GM12878 (cell line): Measurements from ENCODE around the gene POLR3E. TPM values are rescaled to one million over a fixed set of nuclear protein-coding genes. Genes with fewer than 3 reads are reported as not detected.

Experiments
- ATAC-seq: fragments of 200-7000 bp; cut with Tn5 transposase; 3 replicates; pipeline ENCODE4 v1.9.1; 2020; ENCODE audit warnings: mild to moderate bottlenecking, moderate library complexity
- BruUV-seq: library from RNA; stranded (reverse); fragments of 400-500 nt; replicated peaks from 2 replicates; lab custom pipeline; 2021; lab: Mats Ljungman, UMichigan
- CTCF ChIA-PET: fragments of 300-600 bp; sonication (Branson Sonifier 250); formaldehyde crosslinking; extraction: SDS; loops from one replicate; lab custom pipeline; 2021; ENCODE audit warnings: inconsistent platforms; lab: Yijun Ruan, JAX
- POLR2A ChIA-PET: fragments of 350-600 bp; formaldehyde crosslinking; extraction: SDS; loops from one replicate; lab custom pipeline; 2021; ENCODE audit warnings: inconsistent platforms; lab: Charles Lee
- RAD21 ChIA-PET: fragments of 300-600 bp; sonication (Branson Sonifier 250); formaldehyde crosslinking; loops from one replicate; lab custom pipeline; 2023; ENCODE audit warnings: antibody characterized with exemption; ENCODE audit not compliant: unreplicated experiment; lab: Charles Lee
- SMC1A ChIA-PET: fragments of 300-600 bp; sonication (Branson Sonifier 250); formaldehyde crosslinking; loops from one replicate; lab custom pipeline; 2023; ENCODE audit not compliant: unreplicated experiment, uncharacterized antibody; lab: Charles Lee
- DNase-seq: peaks from one replicate; pipeline ENCODE4 v3.0.0-alpha.2; 2011; ENCODE audit warnings: low read depth, low spot score
- FAIRE-seq: peaks from 3 replicates; lab custom pipeline; 2011; peaks lifted over from hg19 to GRCh38; lab: Jason Lieb, UNC
- H2AFZ ChIP-seq: 2 replicates; pipeline ENCODE4 v1.6.0; 2011; ENCODE audit warnings: low read depth, low read length, control low read depth; ENCODE audit not compliant: control insufficient read depth
- H3K27ac ChIP-seq: 2 replicates; pipeline ENCODE4 v1.5.1; 2011; ENCODE audit warnings: control low read depth; ENCODE audit not compliant: control insufficient read depth, insufficient read depth
- H3K27me3 ChIP-seq, 2 experiments: replicated peaks in 1 of 2; 2 replicates each; pipeline versions ENCODE4 v1.6.0 to v1.6.1; 2011; ENCODE audit warnings: low read length in 1 of 2; ENCODE audit not compliant: control insufficient read depth in 2 of 2, insufficient read depth in 2 of 2
- H3K36me3 ChIP-seq, 2 experiments: 2 replicates each; pipeline ENCODE4 v1.5.1; 2011; ENCODE audit warnings: low read length in 1 of 2; ENCODE audit not compliant: control insufficient read depth in 2 of 2, insufficient read depth in 2 of 2
- H3K4me1 ChIP-seq: 2 replicates; pipeline ENCODE4 v1.6.1; 2011; ENCODE audit warnings: mild to moderate bottlenecking, low read length, moderate library complexity, mixed read lengths; ENCODE audit not compliant: control insufficient read depth, insufficient read depth
- H3K4me2 ChIP-seq: 2 replicates; pipeline ENCODE4 v1.6.0; 2011; ENCODE audit warnings: control low read depth; ENCODE audit not compliant: control insufficient read depth, insufficient read depth
- H3K4me3 ChIP-seq: fragments of 200-600 bp; sonication (generic); 2 replicates; pipeline ENCODE4 v1.5.1; 2016
- H3K79me2 ChIP-seq: 2 replicates; pipeline ENCODE4 v1.6.0; 2011; ENCODE audit warnings: low read length; ENCODE audit not compliant: control insufficient read depth, insufficient read depth
- H3K9ac ChIP-seq: 2 replicates; pipeline ENCODE4 v1.8.0; 2011; ENCODE audit warnings: low read length, control low read depth, mixed read lengths; ENCODE audit not compliant: control insufficient read depth, insufficient read depth
- H3K9me3 ChIP-seq: replicated peaks from 3 replicates; pipeline ENCODE4 v1.5.1; 2011; ENCODE audit warnings: mild to moderate bottlenecking, low read length; ENCODE audit not compliant: control insufficient read depth, insufficient read depth
- H4K20me1 ChIP-seq: 2 replicates; pipeline ENCODE4 v1.6.0; 2011; ENCODE audit not compliant: control insufficient read depth, insufficient read depth
- EZH2 ChIP-seq: IDR thresholded peaks from 2 replicates; pipeline ENCODE4 v1.6.1; 2012; ENCODE audit warnings: low read depth, mild to moderate bottlenecking, control low read depth, inconsistent platforms, low read length, borderline replicate concordance; ENCODE audit not compliant: control insufficient read depth
- KLF5 ChIP-seq: fragments of 450-650 bp; IDR thresholded peaks from 2 replicates; pipeline ENCODE4 v1.6.1; 2014; ENCODE audit warnings: mild to moderate bottlenecking; ENCODE audit not compliant: partially characterized antibody
- LARP7 ChIP-seq: fragments of 450-650 bp; IDR thresholded peaks from 2 replicates; pipeline ENCODE4 v1.6.1; 2017; ENCODE audit warnings: mild to moderate bottlenecking
- MLLT1 ChIP-seq: fragments of 450-650 bp; IDR thresholded peaks from 2 replicates; pipeline ENCODE4 v1.6.1; 2016; ENCODE audit warnings: mild to moderate bottlenecking
- NFYA ChIP-seq: IDR thresholded peaks from 2 replicates; pipeline ENCODE4 v1.6.1; 2011; ENCODE audit warnings: low read depth, mild to moderate bottlenecking, low read length, improper control_type of control experiment, borderline replicate concordance
- NR2C1 ChIP-seq: fragments of 450-650 bp; IDR thresholded peaks from 2 replicates; pipeline ENCODE4 v1.6.1; 2017; ENCODE audit warnings: antibody characterized with exemption, mild to moderate bottlenecking, moderate library complexity
- POLR2AphosphoS2 ChIP-seq: IDR thresholded peaks from 2 replicates; pipeline ENCODE4 v1.6.1; 2011; ENCODE audit warnings: low read depth, mild to moderate bottlenecking, low read length, improper control_type of control experiment, moderate library complexity
- POLR2AphosphoS5 ChIP-seq: IDR thresholded peaks from 2 replicates; pipeline ENCODE4 v1.6.1; 2011; ENCODE audit warnings: mild to moderate bottlenecking, low read length, inconsistent platforms
- ZNF207 ChIP-seq: fragments of 450-650 bp; IDR thresholded peaks from 2 replicates; pipeline ENCODE4 v1.6.1; 2014; ENCODE audit warnings: antibody characterized with exemption, mild to moderate bottlenecking, borderline replicate concordance
- whole genome bisulfite sequencing: methylation state at CpG from one replicate; pipeline ENCODE4 v1.1.6; 2016; ENCODE audit warnings: low lambda C conversion rate; ENCODE audit not compliant: insufficient replicate concordance, insufficient coverage; ENCODE audit errors: missing lambda C conversion rate; 5-methylcytosine and 5-hydroxymethylcytosine counted together
- in situ Hi-C: fragments of 300-500 bp; cut with MboI; formaldehyde crosslinking; loops from 9 replicates; pipeline ENCODE4 v1.14.3; 2018; ENCODE audit warnings: mixed read lengths
- intact Hi-C: fragments of 100-400 bp; cut with micrococcal nuclease; formaldehyde crosslinking; loops from one replicate; pipeline ENCODE4 v1.14.2; 2022; ENCODE audit not compliant: unreplicated experiment
- polyA plus RNA-seq, 11 experiments: library from polyadenylated mRNA; depleted of rRNA in 4 of 11; unstranded in 6 of 11; stranded (reverse) in 5 of 11; fragments of >200 nt; fragmentation: Nextera tagmentation in 4 of 11; fragmentation: Illumina TruSeq in 1 of 11; extraction: Ambion mirVana in 4 of 11; extraction: Trizol in 1 of 11; gene quantifications; 1 replicate in 1 of 11; 2 replicates in 10 of 11; pipeline versions ENCODE4 v1.2.1 to v1.2.3, GENCODE V29; 2011 to 2016; ENCODE audit warnings: inconsistent platforms in 2 of 11, missing spikeins in 2 of 11, low read depth in 1 of 11
- total RNA-seq, 4 experiments: library from RNA; depleted of rRNA in 3 of 4; stranded (reverse); fragments of >200 nt in 3 of 4; fragmentation: Illumina TruSeq in 1 of 4; extraction: Trizol in 1 of 4; gene quantifications; 2 replicates each; pipeline versions ENCODE4 v1.2.1 to v1.2.3, GENCODE V29; 2013 to 2021
- TF ChIP-seq, protein P1 (sequence below): fragments of 450-650 bp; IDR thresholded peaks from 2 replicates; pipeline ENCODE4 v1.6.1; 2017; ENCODE audit warnings: antibody characterized with exemption, mild to moderate bottlenecking, moderate library complexity

The POLR3E gene
- total and polyA plus RNA-seq, 10 of the 15 experiments (the other 5 are each of a cell fraction or from before 2014, with no cell fraction given), result 11.1 to 79.5 (median 39.7) TPM

DNA sequence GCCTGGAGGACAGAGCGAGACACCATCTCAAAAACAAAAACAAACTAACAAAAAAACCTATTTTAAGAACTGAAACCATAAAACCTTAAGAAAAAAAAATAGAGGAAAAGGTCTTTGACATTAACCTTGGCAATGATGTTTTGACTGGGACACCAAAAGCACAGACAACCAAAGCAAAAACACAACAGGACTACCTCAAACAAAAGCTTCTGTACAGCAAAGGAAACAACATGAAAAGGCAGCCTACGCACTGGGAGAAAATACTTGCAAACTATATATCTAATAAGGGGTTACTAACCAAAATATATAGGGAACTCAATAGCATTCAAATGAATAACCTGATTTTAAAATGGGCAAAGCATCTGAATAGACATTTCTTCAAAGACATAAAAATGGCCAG is 44.9 kb downstream of the POLR3E start (continued):
- TF ChIP-seq MLLT1, result no peak
- no peak for TF ChIP-seq NR2C1
- no peak for TF ChIP-seq ZNF207
- TF ChIP-seq, protein P1, sequence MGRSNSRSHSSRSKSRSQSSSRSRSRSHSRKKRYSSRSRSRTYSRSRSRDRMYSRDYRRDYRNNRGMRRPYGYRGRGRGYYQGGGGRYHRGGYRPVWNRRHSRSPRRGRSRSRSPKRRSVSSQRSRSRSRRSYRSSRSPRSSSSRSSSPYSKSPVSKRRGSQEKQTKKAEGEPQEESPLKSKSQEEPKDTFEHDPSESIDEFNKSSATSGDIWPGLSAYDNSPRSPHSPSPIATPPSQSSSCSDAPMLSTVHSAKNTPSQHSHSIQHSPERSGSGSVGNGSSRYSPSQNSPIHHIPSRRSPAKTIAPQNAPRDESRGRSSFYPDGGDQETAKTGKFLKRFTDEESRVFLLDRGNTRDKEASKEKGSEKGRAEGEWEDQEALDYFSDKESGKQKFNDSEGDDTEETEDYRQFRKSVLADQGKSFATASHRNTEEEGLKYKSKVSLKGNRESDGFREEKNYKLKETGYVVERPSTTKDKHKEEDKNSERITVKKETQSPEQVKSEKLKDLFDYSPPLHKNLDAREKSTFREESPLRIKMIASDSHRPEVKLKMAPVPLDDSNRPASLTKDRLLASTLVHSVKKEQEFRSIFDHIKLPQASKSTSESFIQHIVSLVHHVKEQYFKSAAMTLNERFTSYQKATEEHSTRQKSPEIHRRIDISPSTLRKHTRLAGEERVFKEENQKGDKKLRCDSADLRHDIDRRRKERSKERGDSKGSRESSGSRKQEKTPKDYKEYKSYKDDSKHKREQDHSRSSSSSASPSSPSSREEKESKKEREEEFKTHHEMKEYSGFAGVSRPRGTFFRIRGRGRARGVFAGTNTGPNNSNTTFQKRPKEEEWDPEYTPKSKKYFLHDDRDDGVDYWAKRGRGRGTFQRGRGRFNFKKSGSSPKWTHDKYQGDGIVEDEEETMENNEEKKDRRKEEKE, result no peak
- no peak for TF ChIP-seq LARP7

- peaks cover 14 to 21% of the 10 kb centered on the region in 2 experiments for H3K36me3 ChIP-seq
- WGBS, result 84% methylated on average over 9 of the region's 9 CpGs
- no peaks in the 10 kb centered on the region for H3K27me3 ChIP-seq
- no peak overlapping the region for H3K4me3 ChIP-seq
- intact Hi-C loops (no loop called here), in situ Hi-C loops (loop anchor here (5.0 kb wide), 1 partner anchor 51 kb away; no protein-coding TSS in a partner anchor)
- no peak overlapping the region for H2AFZ ChIP-seq
- no peaks in the 10 kb centered on the region for H4K20me1 ChIP-seq
- ChIA-PET SMC1A (interaction anchor here (1.0 to 1.6 kb wide), 3 partner anchors 23 to 31 kb away, joined by 3 read pairs; no protein-coding TSS in a partner anchor), CTCF (interaction anchor here (1.0 to 2.0 kb wide), 4 partner anchors 9 to 27 kb away, joined by 3 to 5 read pairs (median 4); no protein-coding TSS in a partner anchor), RAD21 (interaction anchor here (1.6 kb wide), 1 partner anchor 8 kb away, joined by 5 read pairs; no protein-coding TSS in a partner anchor), POLR2A (interaction anchor here (1.3 kb wide), 1 partner anchor 9 kb away, joined by 3 read pairs; no protein-coding TSS in a partner anchor)
- TSS peak; percentile 53 for BruUV-seq
- H3K79me2 ChIP-seq, result no peaks in the 10 kb centered on the region; the same call in 1 of the 2 replicates
- no peak overlapping the region for H3K9ac ChIP-seq
- H3K27ac ChIP-seq, result no peak overlapping the region
- ATAC-seq (no peak), DNase-seq (no peak), FAIRE-seq (no peak)
- H3K4me1 ChIP-seq, result no peaks in the 10 kb centered on the region
- no peaks in the 10 kb centered on the region for H3K9me3 ChIP-seq
- no peak overlapping the region for H3K4me2 ChIP-seq
- TF ChIP-seq KLF5, result no peak
- no peak for TF ChIP-seq EZH2
- TF ChIP-seq NFYA, result no peak
- TF ChIP-seq POLR2AphosphoS2, result no peak
- TF ChIP-seq POLR2AphosphoS5, result no peak
Measured at GRCh38 chr16:22346483-22346882, 49.3 kb downstream of the POLR3E start.
